Large intestine (tissue), 3 donors: ENCODE measurements around the gene IGFN1. TPM values are rescaled to one million over a fixed set of nuclear protein-coding genes. Genes with fewer than 3 reads are reported as not detected.

Experiments used
- DNase-seq, 2 donors: peaks; one replicate each; pipeline versions ENCODE4 v3.0.0 to v3.0.0-alpha.2; 2013
- H3K27ac ChIP-seq: one replicate; pipeline ENCODE4 v1.5.1; 2013; ENCODE audit warnings: low read length
- H3K27me3 ChIP-seq: 2 replicates; pipeline ENCODE4 v1.6.1; 2013; ENCODE audit warnings: low read length; ENCODE audit not compliant: control insufficient read depth, insufficient read depth
- H3K36me3 ChIP-seq: 2 replicates; pipeline ENCODE4 v1.6.1; 2013; ENCODE audit warnings: low read length; ENCODE audit not compliant: control insufficient read depth, insufficient read depth
- H3K4me1 ChIP-seq: one replicate; pipeline ENCODE4 v1.6.1; 2013; ENCODE audit warnings: low read length; ENCODE audit not compliant: control insufficient read depth, insufficient read depth
- H3K4me3 ChIP-seq: one replicate; pipeline ENCODE4 v1.5.1; 2013; ENCODE audit warnings: low read length
- H3K9me3 ChIP-seq: one replicate; pipeline ENCODE4 v1.6.1; 2013; ENCODE audit warnings: mild to moderate bottlenecking, low read depth, low read length, moderate library complexity; ENCODE audit not compliant: control insufficient read depth
- WGBS: methylation state at CpG from one replicate; pipeline ENCODE4 v1.1.5; 2013; ENCODE audit warnings: low lambda C conversion rate; ENCODE audit not compliant: insufficient coverage; 5-methylcytosine and 5-hydroxymethylcytosine counted together
- polyA plus RNA-seq: library from polyadenylated mRNA; unstranded; fragments of 120-200 nt; gene quantifications from one replicate; pipeline ENCODE4 v1.2.1, GENCODE V29; 2013

The IGFN1 gene
- polyA plus RNA-seq, 1 donor = 0.42 TPM

DNA sequence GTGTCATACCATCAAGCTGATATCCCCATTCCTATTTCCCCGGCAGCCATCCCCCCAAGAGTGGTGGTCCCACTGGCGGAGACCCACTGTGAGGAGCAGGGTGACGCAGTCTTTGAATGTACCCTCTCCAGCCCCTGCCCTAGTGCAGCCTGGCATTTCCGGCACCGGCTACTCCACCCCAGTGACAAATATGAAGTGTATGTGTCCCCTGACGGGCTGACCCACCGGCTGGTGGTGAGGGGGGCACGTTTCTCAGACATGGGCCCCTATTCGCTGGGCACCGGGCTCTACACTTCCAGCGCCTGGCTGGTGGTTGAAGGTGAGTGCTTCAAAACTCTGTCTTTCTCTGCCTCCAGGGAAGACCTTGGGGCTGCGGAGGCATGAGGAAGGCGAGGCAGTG lies 14.4 kb downstream of the IGFN1 start:
- no CpG with 5 or more reads among the region's 13 CpGs for WGBS
- no peaks in the 10 kb centered on the region for H3K9me3 ChIP-seq
- H3K27me3 ChIP-seq = peaks cover 5% of the 10 kb centered on the region
- no peak overlapping the region for H3K4me3 ChIP-seq
- no peak for DNase-seq
- H3K36me3 ChIP-seq = no peaks in the 10 kb centered on the region
- H3K27ac ChIP-seq = no peak overlapping the region
- no peaks in the 10 kb centered on the region for H3K4me1 ChIP-seq

DNA sequence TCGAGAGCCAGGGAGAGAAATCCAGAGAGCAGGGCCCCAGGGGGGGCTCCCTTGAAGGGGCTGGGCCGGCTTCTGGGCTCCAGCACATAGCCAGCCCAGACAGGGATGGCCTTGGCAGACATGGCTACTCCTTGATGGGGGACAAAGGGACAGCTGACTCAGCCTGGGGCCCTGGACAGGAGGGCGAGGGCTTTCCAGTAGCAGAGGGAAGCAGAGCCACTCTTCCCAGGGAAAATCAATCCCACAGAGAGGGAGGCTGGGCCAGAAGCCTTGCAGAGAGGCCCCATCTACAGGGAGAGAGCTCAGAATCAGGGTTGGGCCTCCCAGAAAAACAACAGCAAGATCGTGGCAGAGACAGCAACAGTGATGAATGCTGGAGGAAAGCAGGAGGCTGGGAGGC lies 15.6 kb downstream of the IGFN1 start:
- Histone ChIP-seq H3K4me1 (no peaks in the 10 kb centered on the region), H3K36me3 (no peaks in the 10 kb centered on the region), H3K27ac (no peak overlapping the region), H3K27me3 (peaks cover 8% of the 10 kb centered on the region), H3K9me3 (no peaks in the 10 kb centered on the region), H3K4me3 (no peak overlapping the region)
- DNase-seq = no peak
- no CpG with 5 or more reads among the region's 4 CpGs for WGBS

DNA sequence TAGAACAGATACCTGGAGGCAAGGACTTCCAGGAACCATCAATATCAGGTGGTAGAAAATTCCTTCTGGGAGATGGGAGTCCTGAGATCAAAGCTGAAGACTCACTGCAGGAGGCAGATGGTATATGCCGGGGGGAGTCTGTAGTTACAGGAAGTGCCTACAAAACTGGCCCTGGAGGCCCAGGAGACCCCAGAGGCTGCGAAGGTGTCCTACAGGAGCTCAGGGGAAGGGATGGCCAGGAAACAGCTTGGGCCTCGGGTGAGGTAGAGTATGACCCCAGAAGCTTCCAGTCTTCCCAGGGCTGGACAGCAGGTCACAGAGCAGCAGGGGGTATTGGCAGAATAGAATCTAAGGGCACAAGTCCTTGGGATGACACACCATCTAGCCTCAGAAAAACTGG lies 16.4 kb downstream of the IGFN1 start:
- no CpG with 5 or more reads among the region's 3 CpGs for WGBS
- H3K27me3 ChIP-seq = peaks cover 12% of the 10 kb centered on the region
- no peak for DNase-seq
- no peaks in the 10 kb centered on the region for H3K9me3 ChIP-seq
- H3K36me3 ChIP-seq = no peaks in the 10 kb centered on the region
- no peak overlapping the region for H3K27ac ChIP-seq
- H3K4me1 ChIP-seq = no peaks in the 10 kb centered on the region
- no peak overlapping the region for H3K4me3 ChIP-seq

- Histone ChIP-seq H3K36me3 (no peaks in the 10 kb centered on the region), H3K27ac (no peak overlapping the region), H3K9me3 (no peaks in the 10 kb centered on the region), H3K4me3 (no peak overlapping the region), H3K4me1 (no peaks in the 10 kb centered on the region), H3K27me3 (peaks cover 12% of the 10 kb centered on the region)
- no peak for DNase-seq
- no CpG with 5 or more reads among the region's 2 CpGs for WGBS
Measured at GRCh38 chr1:201208236-201208635, 17.6 kb downstream of the IGFN1 start.

DNA sequence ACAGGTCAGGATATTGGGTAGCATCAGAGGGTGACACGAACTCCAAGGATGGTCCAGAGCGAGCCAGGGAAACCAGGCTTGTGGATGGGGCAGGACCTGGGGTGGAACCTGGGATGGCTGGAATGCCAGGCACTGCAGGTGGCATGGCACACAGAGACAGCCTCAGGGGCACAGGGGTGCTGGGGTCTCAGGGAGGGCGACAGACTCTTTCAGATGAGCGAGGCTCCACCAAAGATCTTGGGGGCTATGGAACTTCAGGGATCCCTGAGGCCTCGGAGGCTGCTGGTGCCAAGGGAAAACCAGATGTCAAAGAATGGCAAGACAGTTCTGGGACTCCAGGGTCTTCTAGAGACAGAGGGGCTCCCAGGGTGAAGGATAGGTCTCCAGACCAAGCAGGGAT lies 21.4 kb downstream of the IGFN1 start:
- no peak for DNase-seq
- Histone ChIP-seq H3K27ac (no peak overlapping the region), H3K9me3 (no peaks in the 10 kb centered on the region), H3K27me3 (peaks cover 10% of the 10 kb centered on the region), H3K4me3 (no peak overlapping the region), H3K36me3 (no peaks in the 10 kb centered on the region), H3K4me1 (no peaks in the 10 kb centered on the region)
- no CpG with 5 or more reads among the region's 5 CpGs for WGBS

DNA sequence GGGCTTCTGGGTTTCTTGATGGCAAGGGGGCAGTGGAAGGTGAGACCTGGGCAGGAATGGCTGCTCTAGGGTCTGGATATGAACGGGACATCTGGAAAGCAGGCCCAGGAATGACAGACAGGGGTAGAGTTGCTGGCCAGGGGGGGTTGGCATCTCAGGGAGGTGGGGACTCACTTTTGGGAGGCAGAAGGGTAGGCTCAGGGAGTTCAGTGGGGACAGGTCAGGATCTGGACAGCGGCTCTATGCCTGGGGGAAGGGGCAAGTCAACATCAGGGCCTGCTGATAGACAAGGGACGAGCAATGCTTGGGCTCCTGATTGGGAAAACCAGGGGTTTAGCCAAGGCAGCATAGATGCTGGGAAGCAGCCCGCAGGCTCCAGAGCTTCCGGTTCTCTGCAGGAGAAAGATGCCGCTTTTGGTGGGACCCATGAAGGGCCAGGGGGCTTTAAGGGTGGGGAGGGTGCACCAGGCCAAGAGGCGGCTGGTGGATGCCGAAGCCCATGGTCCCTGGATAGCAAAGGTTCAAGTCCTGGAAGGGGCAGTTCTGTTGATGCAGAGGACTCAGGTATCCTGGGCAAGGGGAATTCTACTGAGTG lies 21.9 kb downstream of the IGFN1 start:
- no CpG with 5 or more reads among the region's 8 CpGs for WGBS

DNA sequence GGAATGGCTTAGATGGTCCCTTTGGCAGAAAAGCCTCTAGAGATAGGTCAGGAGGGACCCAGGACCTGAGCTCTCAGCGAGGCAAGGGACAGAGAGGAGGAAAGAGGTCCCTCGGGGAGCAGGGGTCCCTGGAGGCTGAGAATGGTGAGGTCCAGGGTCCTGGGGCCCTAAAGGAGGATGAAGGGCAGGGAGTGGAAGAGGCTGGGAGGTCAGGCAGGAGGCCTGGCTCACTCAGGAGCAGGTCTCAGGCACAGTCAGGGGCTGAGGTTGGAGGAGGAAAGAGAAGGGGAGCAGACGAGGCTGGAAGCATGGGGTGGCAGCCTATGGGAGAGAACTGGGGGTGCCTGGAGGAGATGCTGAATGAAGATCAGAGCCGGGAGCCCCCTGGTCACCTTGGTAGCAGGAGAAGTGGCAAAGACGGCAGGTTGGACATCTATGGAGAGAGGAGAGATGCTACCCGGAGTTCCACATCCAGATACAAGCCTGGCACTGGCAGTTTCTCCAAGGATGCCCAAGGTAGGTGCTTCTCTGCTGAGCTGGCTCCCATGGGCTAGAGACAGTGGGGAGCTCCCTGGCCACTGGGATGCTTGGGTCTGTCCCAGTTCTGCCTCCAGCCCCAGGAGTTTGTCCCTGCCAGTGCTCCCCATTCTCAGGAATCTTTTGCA lies 22.6 kb downstream of the IGFN1 start:
- H3K4me3 ChIP-seq = no peak overlapping the region
- no CpG with 5 or more reads among the region's 6 CpGs for WGBS
- no peaks in the 10 kb centered on the region for H3K9me3 ChIP-seq
- H3K36me3 ChIP-seq = no peaks in the 10 kb centered on the region
- H3K27ac ChIP-seq = no peak overlapping the region
- peaks cover 10% of the 10 kb centered on the region for H3K27me3 ChIP-seq
- DNase-seq = no peak
- no peaks in the 10 kb centered on the region for H3K4me1 ChIP-seq

More for the DNA sequence above, 21.9 kb downstream of the IGFN1 start:
- Histone ChIP-seq H3K9me3 (no peaks in the 10 kb centered on the region), H3K27me3 (peaks cover 10% of the 10 kb centered on the region), H3K4me3 (no peak overlapping the region), H3K36me3 (no peaks in the 10 kb centered on the region), H3K4me1 (no peaks in the 10 kb centered on the region), H3K27ac (no peak overlapping the region)
- DNase-seq = no peak

DNA sequence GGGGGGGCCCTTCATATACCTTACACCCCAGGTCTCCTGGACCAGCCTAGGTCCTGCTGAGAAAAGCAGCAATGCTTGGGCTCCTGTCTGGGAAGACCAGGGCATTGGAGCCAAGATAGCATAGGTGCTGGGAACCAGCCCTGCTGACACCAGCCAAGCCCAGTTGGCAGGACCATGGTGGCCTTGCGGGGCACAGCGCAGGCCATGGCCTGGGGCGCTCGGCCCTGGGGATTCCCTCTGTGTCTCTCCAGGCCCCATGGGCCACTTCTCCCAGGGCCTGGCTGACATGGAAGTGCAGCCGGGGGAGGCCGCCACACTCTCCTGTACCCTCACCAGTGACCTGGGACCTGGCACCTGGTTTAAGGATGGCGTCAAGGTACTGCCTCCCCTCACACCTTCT lies 23.3 kb downstream of the IGFN1 start:
- H3K36me3 ChIP-seq = no peaks in the 10 kb centered on the region
- peaks cover 10% of the 10 kb centered on the region for H3K27me3 ChIP-seq
- no peaks in the 10 kb centered on the region for H3K4me1 ChIP-seq
- H3K4me3 ChIP-seq = no peak overlapping the region
- DNase-seq = no peak
- H3K9me3 ChIP-seq = no peaks in the 10 kb centered on the region
- no peak overlapping the region for H3K27ac ChIP-seq
- WGBS = no CpG with 5 or more reads among the region's 7 CpGs

DNA sequence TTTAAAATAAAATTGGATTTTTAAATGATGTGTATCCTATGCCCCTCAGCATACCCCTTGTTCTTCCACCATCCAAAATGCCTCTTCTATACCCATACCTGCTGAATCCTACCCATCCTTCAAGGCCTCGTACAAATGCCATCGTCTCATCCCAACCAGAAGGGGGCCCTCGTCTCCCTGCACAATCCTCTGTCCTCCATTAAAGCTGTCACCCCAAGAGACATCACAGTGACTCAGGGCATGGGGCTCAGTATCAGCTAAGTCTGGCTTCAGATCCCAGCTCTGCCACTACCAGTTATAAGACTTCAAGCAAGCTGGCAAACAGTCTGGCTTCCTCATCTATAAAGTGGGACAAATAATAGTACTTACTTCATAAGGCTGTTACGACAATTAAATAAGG lies 23.8 kb downstream of the IGFN1 start:
- no peak overlapping the region for H3K27ac ChIP-seq
- H3K36me3 ChIP-seq = no peaks in the 10 kb centered on the region
- H3K4me1 ChIP-seq = no peaks in the 10 kb centered on the region
- WGBS = 28% methylated on average over 2 of the region's 4 CpGs
- no peak overlapping the region for H3K4me3 ChIP-seq
- DNase-seq = no peak
- H3K27me3 ChIP-seq = peaks cover 10% of the 10 kb centered on the region
- no peaks in the 10 kb centered on the region for H3K9me3 ChIP-seq

DNA sequence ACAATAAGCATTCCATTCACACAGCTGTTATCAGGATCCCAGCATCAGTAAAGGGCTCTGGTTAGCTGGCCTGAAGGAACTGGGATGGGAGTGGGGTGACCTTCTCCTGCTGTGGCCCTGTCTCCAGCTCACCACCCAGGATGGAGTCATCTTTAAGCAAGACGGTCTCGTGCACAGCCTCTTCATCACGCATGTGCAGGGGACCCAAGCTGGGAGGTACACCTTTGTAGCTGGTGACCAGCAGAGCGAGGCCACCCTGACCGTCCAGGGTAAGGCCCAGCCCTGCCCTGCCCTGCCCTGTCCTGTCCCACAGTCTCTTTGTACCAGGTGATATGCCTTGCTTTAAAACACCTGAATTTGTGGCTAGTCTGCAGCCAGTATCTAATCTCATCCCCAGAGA lies 24.3 kb downstream of the IGFN1 start:
- DNase-seq = no peak
- H3K4me1 ChIP-seq = no peaks in the 10 kb centered on the region
- peaks cover 10% of the 10 kb centered on the region for H3K27me3 ChIP-seq
- H3K9me3 ChIP-seq = no peaks in the 10 kb centered on the region
- no CpG with 5 or more reads among the region's 5 CpGs for WGBS
- no peak overlapping the region for H3K4me3 ChIP-seq
- no peaks in the 10 kb centered on the region for H3K36me3 ChIP-seq
- H3K27ac ChIP-seq = no peak overlapping the region
